IPS-NIHi11 (cell line): ENCODE results near the gene PARVA.

Experiments used
- DNase-seq: peaks from one replicate; pipeline ENCODE4 v3.0.0; 2012; ENCODE audit warnings: mixed read lengths, low spot score

Gene PARVA

DNA sequence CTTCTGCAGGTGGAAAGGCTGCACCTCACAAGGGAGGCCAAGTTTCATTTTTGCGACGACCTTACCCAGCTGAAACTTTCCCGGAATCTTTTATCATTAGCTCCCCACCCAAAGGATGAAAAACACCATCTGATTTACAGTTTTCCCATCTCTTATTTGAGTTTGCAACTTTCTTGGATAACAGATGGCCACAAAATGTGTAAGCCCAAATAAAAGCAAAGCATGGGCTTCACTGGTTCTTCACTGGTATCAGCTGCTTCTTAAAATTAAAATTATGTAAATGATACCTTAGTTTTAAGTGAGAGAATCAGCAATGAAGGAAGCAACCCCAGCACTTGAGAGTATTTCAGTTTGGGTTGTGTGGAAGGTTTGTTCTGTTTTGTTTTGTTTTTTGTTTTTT, 55.8 kb downstream of the PARVA start:
- DNase-seq = no peak

GRCh38 chr11:12433571-12434324, 56.4 kb downstream of the PARVA start:
- DNase-seq = no peak

- DNase-seq = no peak
Observed at GRCh38 chr11:12434325-12434654, 56.9 kb downstream of the PARVA start.

GRCh38 chr11:12435264-12435663, 57.9 kb downstream of the PARVA start:
- DNase-seq = no peak

DNA sequence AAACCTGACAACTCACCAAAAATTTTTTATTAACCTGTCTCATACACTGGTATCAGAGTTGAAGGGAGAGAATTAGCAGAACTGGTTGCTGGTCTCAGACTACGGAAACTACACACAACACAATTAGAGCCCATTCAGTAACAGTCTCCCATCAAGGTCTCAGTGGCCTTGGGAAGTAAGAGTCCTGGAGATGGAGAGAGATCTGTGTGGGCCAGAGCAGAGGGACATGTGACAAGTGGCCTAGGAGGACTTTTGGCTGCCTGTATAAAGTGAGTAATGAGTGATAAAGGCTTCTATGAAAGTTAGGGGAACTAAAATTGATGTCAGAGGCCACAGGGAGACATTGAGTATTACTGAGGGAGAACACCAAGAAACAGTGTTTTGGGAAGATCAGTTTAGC, 58.9 kb downstream of the PARVA start:
- DNase-seq = no peak

DNA sequence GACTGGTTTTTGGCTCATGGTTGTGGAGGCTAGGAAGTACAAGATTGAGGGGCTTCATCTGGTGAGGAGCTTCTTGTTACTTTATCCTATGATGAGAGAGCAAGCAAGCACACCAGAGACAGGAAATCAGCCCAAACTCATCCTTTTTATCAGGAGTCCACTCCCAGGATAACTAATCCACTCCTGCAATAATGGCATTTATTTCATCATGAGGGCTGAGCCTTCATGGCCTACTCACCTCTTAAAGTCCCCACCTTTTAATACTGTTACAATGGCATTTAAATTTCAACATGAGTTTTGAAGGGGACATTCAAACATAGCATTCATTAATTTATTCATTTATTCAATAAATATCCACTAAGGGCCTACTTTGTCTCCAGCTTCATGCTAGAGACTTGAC, 60.9 kb downstream of the PARVA start:
- DNase-seq = no peak

GRCh38 chr11:12439615-12440014, 62.2 kb downstream of the PARVA start:
- DNase-seq = peak; percentile 31

- no peak for DNase-seq
Observed at GRCh38 chr11:12440565-12440964, 63.2 kb downstream of the PARVA start.

GRCh38 chr11:12441231-12441861, 64.0 kb downstream of the PARVA start:
- no peak for DNase-seq

- DNase-seq = no peak
Observed at GRCh38 chr11:12444601-12445000, 67.2 kb downstream of the PARVA start.

GRCh38 chr11:12445001-12445400, 67.6 kb downstream of the PARVA start:
- no peak for DNase-seq

DNA sequence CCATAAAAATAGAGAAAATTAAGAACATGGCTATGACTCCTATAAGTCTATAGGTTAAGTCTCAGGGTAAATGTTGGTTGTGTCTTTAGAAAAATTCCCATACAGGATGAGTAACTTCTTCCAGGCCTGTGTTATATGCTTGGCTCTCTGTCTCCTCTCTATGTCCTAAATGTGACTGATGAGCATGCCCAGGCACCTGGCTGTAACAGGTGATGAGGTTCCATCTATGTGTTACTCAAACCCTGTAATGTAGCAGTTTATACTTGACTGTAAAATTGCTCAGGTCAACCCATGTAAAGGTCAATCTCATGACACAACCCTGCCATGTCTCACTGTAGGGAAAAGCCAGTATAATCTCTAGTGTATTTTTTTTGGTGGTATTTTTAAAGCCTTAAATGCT, 69.5 kb downstream of the PARVA start:
- DNase-seq = no peak

GRCh38 chr11:12448131-12448939, 71.0 kb downstream of the PARVA start:
- DNase-seq = no peak

GRCh38 chr11:12449961-12450715, 72.8 kb downstream of the PARVA start:
- DNase-seq = no peak

DNA sequence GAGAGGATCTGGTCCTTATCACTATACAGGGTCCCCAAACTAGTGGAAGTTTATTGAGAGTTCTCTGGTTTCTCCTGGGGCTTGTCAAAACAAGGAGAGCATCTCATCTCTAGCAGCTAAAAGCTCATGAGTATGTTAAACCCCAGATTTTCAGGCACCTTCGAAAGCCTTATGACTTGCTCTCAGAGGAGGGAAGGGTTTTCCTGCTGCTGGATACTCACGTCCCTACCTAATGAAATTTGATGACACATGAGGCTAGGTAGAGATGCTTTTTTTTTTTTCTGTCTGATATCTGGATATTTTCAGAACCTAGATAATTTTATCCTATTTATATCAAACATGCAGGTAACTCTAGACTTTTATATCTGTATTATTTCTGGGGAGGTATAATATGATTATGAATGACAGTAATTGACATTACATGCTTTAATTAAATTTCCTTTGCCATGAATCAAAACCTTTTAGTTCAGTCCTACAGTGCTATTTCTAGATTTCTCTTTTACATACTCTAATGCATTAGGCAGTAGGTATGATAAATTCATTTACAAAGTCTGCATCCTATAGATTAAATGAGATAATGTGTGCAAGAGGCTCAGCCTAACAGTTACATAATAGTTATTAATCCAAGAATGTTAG, 73.9 kb downstream of the PARVA start:
- DNase-seq = no peak

DNA sequence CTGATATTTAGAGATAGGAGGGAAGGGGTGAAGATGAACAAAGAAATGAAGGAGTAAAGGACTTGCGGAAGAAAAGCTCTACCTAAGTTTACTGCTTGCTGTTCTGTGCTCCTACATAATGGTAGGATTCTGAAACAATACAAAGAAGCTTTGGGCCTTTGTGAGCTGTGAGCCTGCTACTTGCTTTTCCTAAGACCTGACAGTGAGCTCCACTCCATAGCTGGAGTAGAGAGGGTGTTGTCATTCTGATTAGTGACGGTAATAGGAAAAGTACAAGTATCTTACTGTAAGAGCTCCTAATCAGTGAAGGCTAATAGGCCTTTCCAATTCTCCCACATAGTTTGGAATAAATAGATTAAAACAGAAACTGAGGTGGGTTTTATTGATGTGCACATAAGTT, 75.9 kb downstream of the PARVA start:
- DNase-seq = no peak

DNA sequence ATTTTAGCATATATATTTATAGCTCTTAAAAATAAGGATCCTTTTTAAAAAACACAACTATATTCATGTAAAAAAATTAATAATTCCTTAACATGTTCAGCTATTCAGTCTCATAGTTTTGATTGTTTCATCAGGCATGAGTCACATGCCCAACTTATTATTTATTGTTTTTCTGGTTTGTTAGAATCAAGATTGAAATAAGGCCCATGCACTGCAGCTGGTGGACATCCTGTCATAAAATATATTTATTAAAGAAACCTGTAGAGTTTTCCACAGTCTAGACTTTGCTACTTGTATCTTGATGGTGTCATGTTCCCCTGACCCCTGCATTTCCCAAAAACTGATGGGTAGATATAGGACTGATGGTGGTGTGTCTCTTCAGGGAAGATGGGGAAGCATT, 77.4 kb downstream of the PARVA start:
- no peak for DNase-seq

DNA sequence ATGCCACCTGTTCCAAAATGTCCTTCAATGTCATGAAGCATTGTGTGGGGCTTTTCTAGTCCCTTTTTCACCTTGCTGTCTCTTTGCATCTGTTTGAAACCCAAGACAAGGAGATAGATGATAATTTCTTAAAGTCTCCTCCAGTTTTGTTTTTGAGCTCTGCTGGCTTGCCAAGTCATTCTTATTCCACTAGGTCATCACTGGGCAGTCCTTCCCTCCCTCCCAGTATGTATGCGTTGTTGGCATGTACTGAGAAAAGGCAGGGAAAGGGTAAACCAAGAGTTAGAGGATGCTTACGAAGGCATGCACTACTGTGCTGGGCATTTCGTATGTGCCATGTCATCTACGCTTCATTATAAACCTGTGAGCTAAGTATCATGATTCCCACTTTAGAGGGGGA, 78.6 kb downstream of the PARVA start:
- no peak for DNase-seq

- no peak for DNase-seq
Observed at GRCh38 chr11:12456651-12457579, 79.5 kb downstream of the PARVA start.

- DNase-seq = no peak
Observed at GRCh38 chr11:12458042-12458441, 80.7 kb downstream of the PARVA start.

DNA sequence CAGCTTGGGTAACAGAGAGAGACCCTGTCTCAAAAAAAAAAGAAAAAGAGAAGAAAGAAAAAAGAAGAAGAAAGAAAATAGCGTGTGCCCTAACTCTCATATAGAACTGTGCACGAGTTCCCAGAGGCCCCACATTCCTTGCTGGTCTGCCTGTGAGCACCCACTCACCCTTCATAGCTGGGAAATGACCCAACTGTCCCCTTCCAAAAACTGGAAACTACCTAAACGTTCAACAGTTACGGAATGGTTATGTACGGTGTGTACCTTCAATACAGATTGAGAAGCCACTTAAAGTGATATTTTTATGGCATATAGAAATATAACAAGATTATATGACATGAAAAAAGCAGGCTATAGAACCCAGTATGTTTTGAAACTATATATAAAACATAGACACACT, 82.0 kb downstream of the PARVA start:
- no peak for DNase-seq
